ENCODE data around the gene ZSCAN22. TPM values are rescaled to one million over a fixed set of nuclear protein-coding genes. Genes with fewer than 3 reads are reported as not detected.
A peak's percentile ranks its signal among the peaks of the same experiment; 100 is the strongest.

ZSCAN22 gene
- total and polyA plus RNA-seq, 2 of the 13 experiments (the other 11 are each of a cell fraction or from before 2014, with no cell fraction given): 2.5 to 3.5 TPM

- TF ChIP-seq CSRNP1 (CRISPR knock-in tag; IDR thresholded peaks at IDR 0.05): no peak
- peak; percentile 15; the same call in 1 of the 2 replicates for TF ChIP-seq ZNF772 (CRISPR knock-in tag; IDR thresholded peaks at IDR 0.05)
- 0 out of 2 replicates have a peak, but pooled peaks have one; percentile 46 for TF ChIP-seq TIGD3 (CRISPR knock-in tag; IDR thresholded peaks at IDR 0.05; ENCODE audit: borderline replicate concordance)
- 0 out of 2 replicates have a peak, but pooled peaks have one; percentile 28 for TF ChIP-seq SIN3A (IDR thresholded peaks at IDR 0.05; ENCODE audit: borderline replicate concordance, low read depth, low read length)
- TF ChIP-seq SKIL (CRISPR knock-in tag; IDR thresholded peaks at IDR 0.05; ENCODE audit: borderline replicate concordance): no peak
- TF ChIP-seq TMF1 (CRISPR knock-in tag; IDR thresholded peaks at IDR 0.05; ENCODE audit: low read depth): no peak
- no peak for TF ChIP-seq ZMYM2 (CRISPR knock-in tag; IDR thresholded peaks at IDR 0.05)
- TF ChIP-seq ZNF687 (CRISPR knock-in tag; IDR thresholded peaks at IDR 0.05): peak; percentile 87
- no peak for TF ChIP-seq ZNF24 (IDR thresholded peaks at IDR 0.05)
- TF ChIP-seq ZNF451 (CRISPR knock-in tag; IDR thresholded peaks at IDR 0.05): no peak
- TF ChIP-seq HNF4A (CRISPR knock-in tag; IDR thresholded peaks at IDR 0.05): peak; percentile 11; the same call in 1 of the 2 replicates
- TF ChIP-seq ZMAT5 (CRISPR knock-in tag; IDR thresholded peaks at IDR 0.05; ENCODE audit: borderline replicate concordance, low read depth): no peak
- no peak for TF ChIP-seq SMARCC2 (IDR thresholded peaks at IDR 0.05)
- TF ChIP-seq ZNF605 (CRISPR knock-in tag; IDR thresholded peaks at IDR 0.05): peak; percentile 61; the same call in 1 of the 2 replicates
- peak; percentile 71; the same call in 1 of the 2 replicates for TF ChIP-seq ZNF44 (CRISPR knock-in tag; IDR thresholded peaks at IDR 0.05)
- no peak; the same call in 1 of the 2 replicates for TF ChIP-seq IKZF5 (CRISPR knock-in tag; IDR thresholded peaks at IDR 0.05)
- TF ChIP-seq ZNF441 (CRISPR knock-in tag; IDR thresholded peaks at IDR 0.05; ENCODE audit: borderline replicate concordance): no peak
Measured at GRCh38 chr19:58279042-58279924, 47.5 kb upstream of the ZSCAN22 start (continued).
